ENCODE data around the gene PON2. TPM values are rescaled to one million over a fixed set of nuclear protein-coding genes. Genes with fewer than 3 reads are reported as not detected.

Gene PON2
- total and polyA plus RNA-seq, 2 of the 13 experiments (the other 11 are each of a cell fraction or from before 2014, with no cell fraction given) = 202 to 217 TPM

GRCh38 chr7:95476904-95477594, 42.2 kb upstream of the PON2 start (continued):
- no peak for TF ChIP-seq CSRNP1 (CRISPR knock-in tag; IDR thresholded peaks at IDR 0.05)
- TF ChIP-seq BCL3 (CRISPR knock-in tag; IDR thresholded peaks at IDR 0.05) = no peak
- TF ChIP-seq ZSCAN12 (CRISPR knock-in tag; IDR thresholded peaks at IDR 0.05) = no peak
- no peak for TF ChIP-seq RFXANK (CRISPR knock-in tag; IDR thresholded peaks at IDR 0.05)
- TF ChIP-seq ZFAT (CRISPR knock-in tag; conservative IDR thresholded peaks at IDR 0.05) = no peak
- no peak for TF ChIP-seq HCFC1 (IDR thresholded peaks at IDR 0.05; ENCODE audit: low read depth, low read length)
- TF ChIP-seq POLR2A (IDR thresholded peaks at IDR 0.05; ENCODE audit: insufficient read depth in 1 of 2, low read depth in 2 of 2, low read length in 2 of 2) = no peak
- no peak for TF ChIP-seq TFDP2 (CRISPR knock-in tag; IDR thresholded peaks at IDR 0.05)
- TF ChIP-seq MED1 (CRISPR knock-in tag; IDR thresholded peaks at IDR 0.05) = no peak
- TF ChIP-seq ZNF550 (CRISPR knock-in tag; IDR thresholded peaks at IDR 0.05; ENCODE audit: borderline replicate concordance) = no peak
- TF ChIP-seq ZNF253 (CRISPR knock-in tag; IDR thresholded peaks at IDR 0.05; ENCODE audit: borderline replicate concordance) = no peak
- no peak for TF ChIP-seq CREB1 (IDR thresholded peaks at IDR 0.05)
- TF ChIP-seq CREB1 (CRISPR knock-in tag; IDR thresholded peaks at IDR 0.05) = peak; percentile 48; the same call in 1 of the 2 replicates
- TF ChIP-seq ZNF704 (CRISPR knock-in tag; IDR thresholded peaks at IDR 0.05; ENCODE audit: borderline replicate concordance) = no peak
- no peak for TF ChIP-seq SNAPC5 (CRISPR knock-in tag; IDR thresholded peaks at IDR 0.05; ENCODE audit: borderline replicate concordance)
- no peak for TF ChIP-seq ARNT2 (CRISPR knock-in tag; IDR thresholded peaks at IDR 0.05; ENCODE audit: low read depth)
- no peak for TF ChIP-seq SNAI1 (CRISPR knock-in tag; IDR thresholded peaks at IDR 0.05; ENCODE audit: borderline replicate concordance)
- TF ChIP-seq PRPF4 (IDR thresholded peaks at IDR 0.05; ENCODE audit: low read depth, low read length, poor library complexity, severe bottlenecking) = no peak
- no peak for TF ChIP-seq MLLT10 (CRISPR knock-in tag; IDR thresholded peaks at IDR 0.05)
- TF ChIP-seq SNRNP70 (IDR thresholded peaks at IDR 0.05; ENCODE audit: low read depth, low read length) = no peak
- peak; percentile 29; the same call in 1 of the 2 replicates for TF ChIP-seq FOXJ3 (CRISPR knock-in tag; IDR thresholded peaks at IDR 0.05; ENCODE audit: borderline replicate concordance)
- TF ChIP-seq HIVEP1 (CRISPR knock-in tag; IDR thresholded peaks at IDR 0.05) = no peak
- TF ChIP-seq IRF9 (CRISPR knock-in tag; IDR thresholded peaks at IDR 0.05; ENCODE audit: borderline replicate concordance) = no peak
- TF ChIP-seq REPIN1 (CRISPR knock-in tag; IDR thresholded peaks at IDR 0.05; ENCODE audit: borderline replicate concordance, low read depth) = no peak
- TF ChIP-seq ZNF781 (CRISPR knock-in tag; IDR thresholded peaks at IDR 0.05; ENCODE audit: borderline replicate concordance, not compliant biosample characterization) = no peak

Measured in HepG2 (cell line).